Measurements from ENCODE around the gene PTPRCAP.

- TF ChIP-seq EZH2 (IDR thresholded peaks at IDR 0.05; ENCODE audit: borderline replicate concordance, insufficient read depth, low read length, poor library complexity, severe bottlenecking) (no peak), REST (IDR thresholded peaks at IDR 0.05; ENCODE audit: borderline replicate concordance) (no peak), CTCF (IDR thresholded peaks at IDR 0.05; ENCODE audit: poor library complexity, severe bottlenecking) (no peak), EP300 (conservative IDR thresholded peaks at IDR 0.05; ENCODE audit: poor library complexity, severe bottlenecking) (no peak)
These were observed 38.6 kb downstream of the PTPRCAP start for GRCh38 chr11:67398661-67399563.

All from neural cell (in vitro differentiated cells).